Measurements from ENCODE around the gene AP1G1.

DNA sequence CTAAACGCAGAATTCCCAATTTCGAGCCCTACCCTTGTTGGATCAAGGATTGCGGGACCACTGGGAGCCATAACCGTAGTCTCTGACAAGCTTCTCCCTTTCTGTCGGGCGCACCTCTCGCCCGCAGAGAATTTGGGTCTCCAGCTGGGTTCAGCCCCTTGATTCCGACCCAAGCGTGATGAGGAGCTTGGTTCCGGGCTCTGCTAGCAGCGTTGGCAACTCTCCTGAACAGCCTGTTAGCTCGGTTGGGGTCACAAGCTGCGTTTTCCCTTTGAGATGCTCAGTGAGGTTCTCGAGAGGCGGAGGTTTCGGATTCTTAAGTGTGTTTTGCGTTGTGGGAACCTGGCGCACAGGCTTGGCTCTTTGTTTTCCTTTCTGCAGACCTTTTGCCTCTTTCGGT, 37.8 kb upstream of the AP1G1 start:
- TF ChIP-seq CTCF (conservative IDR thresholded peaks at IDR 0.05; ENCODE audit: low read length) (no peak), EZH2phosphoT487 (IDR thresholded peaks at IDR 0.05; ENCODE audit: borderline replicate concordance, low read depth, low read length) (no peak)

Data from OCI-LY7 (cell line).